Bronchial epithelial cell (primary cell): Measurements from ENCODE around the gene DDX46. TPM values are rescaled to one million over a fixed set of nuclear protein-coding genes. Genes with fewer than 3 reads are reported as not detected.
"Not testable (repeated sequence)": the region's sequence is repeated elsewhere in the genome, so short reads cannot be mapped to it uniquely, and the experiment has no call there.

Experiments used
- DNase-seq: peaks from one replicate; pipeline ENCODE4 v3.0.0-alpha.2; 2010; ENCODE audit warnings: low read depth
- FAIRE-seq: peaks from 2 replicates; lab custom pipeline; 2011; peaks lifted over from hg19 to GRCh38; lab: Jason Lieb, UNC
- H3K27me3 ChIP-seq: 2 replicates; pipeline ENCODE4 v1.5.1; 2011; ENCODE audit warnings: low read length; ENCODE audit not compliant: control insufficient read depth, insufficient read depth
- H3K36me3 ChIP-seq: 2 replicates; pipeline ENCODE4 v1.5.1; 2011; ENCODE audit warnings: low read length; ENCODE audit not compliant: control insufficient read depth, insufficient read depth
- H3K4me3 ChIP-seq: 2 replicates; pipeline ENCODE4 v1.5.1; 2011; ENCODE audit warnings: mild to moderate bottlenecking, low read depth, low read length, control low read depth
- CTCF ChIP-seq: IDR thresholded peaks from 2 replicates; pipeline ENCODE4 v1.5.1; 2011; ENCODE audit warnings: mild to moderate bottlenecking, moderate library complexity, low read length, control low read depth, inconsistent platforms; ENCODE audit not compliant: insufficient read depth, severe bottlenecking
- total RNA-seq: library from RNA; depleted of rRNA; stranded (reverse); fragments of >200 nt; gene quantifications from 2 replicates; pipeline ENCODE4 v1.2.1, GENCODE V29; 2014

DDX46 gene
- total RNA-seq, 1 donor from 2014 or later = 10.8 TPM

GRCh38 chr5:134741052-134741451 is 17.5 kb upstream of the DDX46 start:
- Histone ChIP-seq H3K27me3 (no peaks in the 10 kb centered on the region), H3K4me3 (no peak overlapping the region), H3K36me3 (no peaks in the 10 kb centered on the region)
- TF ChIP-seq CTCF = no peak
- no peak for FAIRE-seq
- DNase-seq = no peak

GRCh38 chr5:134742134-134742533 is 16.4 kb upstream of the DDX46 start:
- FAIRE-seq = no peak
- no peak overlapping the region for H3K4me3 ChIP-seq
- DNase-seq = no peak
- no peak for TF ChIP-seq CTCF
- no peaks in the 10 kb centered on the region for H3K27me3 ChIP-seq
- H3K36me3 ChIP-seq = no peaks in the 10 kb centered on the region

- Histone ChIP-seq H3K4me3 (no peak overlapping the region), H3K27me3 (no peaks in the 10 kb centered on the region), H3K36me3 (no peaks in the 10 kb centered on the region)
- TF ChIP-seq CTCF = no peak
- DNase-seq (no peak), FAIRE-seq (no peak)
Measured at GRCh38 chr5:134749415-134749814, 9.2 kb upstream of the DDX46 start.

GRCh38 chr5:134758176-134758503 is 439 bp upstream of the DDX46 start:
- H3K27me3 ChIP-seq = no peaks in the 10 kb centered on the region
- TF ChIP-seq CTCF = no peak
- DNase-seq (no peak), FAIRE-seq (no peak)
- H3K36me3 ChIP-seq = no peaks in the 10 kb centered on the region
- H3K4me3 ChIP-seq = peak overlapping the region; percentile 90

GRCh38 chr5:134767528-134768291 is 9.1 kb downstream of the DDX46 start:
- peaks cover 15% of the 10 kb centered on the region for H3K36me3 ChIP-seq
- DNase-seq, H3K4me3 ChIP-seq, FAIRE-seq, H3K27me3 ChIP-seq: not testable (repeated sequence)

- no peak for FAIRE-seq
Measured at GRCh38 chr5:134769206-134769605, 10.6 kb downstream of the DDX46 start.

More at GRCh38 chr5:134769206-134769605, 10.6 kb downstream of the DDX46 start:
- Histone ChIP-seq H3K36me3 (peaks cover 14% of the 10 kb centered on the region), H3K27me3 (no peaks in the 10 kb centered on the region), H3K4me3 (no peak overlapping the region)
- DNase-seq = peak; percentile 34
- no peak for TF ChIP-seq CTCF
